ENCODE data around the gene B3GNT9.

- TF ChIP-seq POLR2A (IDR thresholded peaks at IDR 0.05), result peak; percentile 86
- TF ChIP-seq CTCF (IDR thresholded peaks at IDR 0.05), result peak; percentile 23 to 51 (median 34)
Measured at GRCh38 chr16:67173808-67174705, 23.3 kb upstream of the B3GNT9 start.
